Activated naive CD4-positive, alpha-beta T cell treated with Interleukin-2 at 50 U/mL for 16 hours (primary cell): ENCODE data around the gene AP3D1.
"Not testable (repeated sequence)": the region's sequence is repeated elsewhere in the genome, so short reads cannot be mapped to it uniquely, and the experiment has no call there.

Experiments
- DNase-seq: peaks from one replicate; pipeline ENCODE4 v3.0.0-alpha.2; 2020

The AP3D1 gene

DNA sequence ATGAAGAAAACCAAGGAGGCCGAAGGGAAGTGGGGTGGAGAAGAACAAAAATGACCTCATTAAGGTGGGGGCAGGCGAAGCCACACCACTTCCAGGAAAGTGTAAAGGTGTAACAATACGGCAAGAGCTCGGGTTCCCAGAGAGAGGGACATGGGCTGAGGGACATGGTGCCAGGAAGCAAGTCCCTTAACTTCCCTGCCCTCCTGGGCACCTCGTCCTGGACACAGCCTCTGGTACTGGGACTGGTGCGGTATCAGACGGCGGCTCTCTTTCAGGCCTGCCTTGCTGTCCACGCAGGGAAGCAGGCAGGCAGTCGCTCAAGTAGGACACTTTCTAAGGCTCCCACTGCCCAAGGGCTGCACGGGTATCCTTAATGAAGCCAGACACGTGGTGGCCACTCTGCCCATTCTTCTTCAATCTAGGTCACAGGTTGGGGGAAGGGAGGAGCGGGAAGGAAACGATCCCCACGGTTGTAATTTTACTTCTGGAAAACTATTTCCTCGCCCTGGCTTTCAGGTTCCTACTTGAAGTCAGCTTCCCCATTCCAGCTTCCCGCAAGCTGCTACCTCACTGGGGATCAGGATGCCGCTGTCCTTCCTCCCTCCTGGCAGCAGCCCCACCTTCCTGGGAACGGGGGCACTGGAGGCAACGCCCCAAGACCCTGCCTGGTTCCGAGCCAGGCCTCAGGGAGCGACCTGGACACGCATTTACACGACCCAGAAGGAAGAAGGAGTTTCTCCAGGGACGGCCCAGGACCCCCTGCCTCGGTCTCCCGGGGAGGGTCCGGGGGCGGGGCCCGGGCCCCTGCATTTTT lies 1.2 kb downstream of the AP3D1 start:
- DNase-seq = no peak

DNA sequence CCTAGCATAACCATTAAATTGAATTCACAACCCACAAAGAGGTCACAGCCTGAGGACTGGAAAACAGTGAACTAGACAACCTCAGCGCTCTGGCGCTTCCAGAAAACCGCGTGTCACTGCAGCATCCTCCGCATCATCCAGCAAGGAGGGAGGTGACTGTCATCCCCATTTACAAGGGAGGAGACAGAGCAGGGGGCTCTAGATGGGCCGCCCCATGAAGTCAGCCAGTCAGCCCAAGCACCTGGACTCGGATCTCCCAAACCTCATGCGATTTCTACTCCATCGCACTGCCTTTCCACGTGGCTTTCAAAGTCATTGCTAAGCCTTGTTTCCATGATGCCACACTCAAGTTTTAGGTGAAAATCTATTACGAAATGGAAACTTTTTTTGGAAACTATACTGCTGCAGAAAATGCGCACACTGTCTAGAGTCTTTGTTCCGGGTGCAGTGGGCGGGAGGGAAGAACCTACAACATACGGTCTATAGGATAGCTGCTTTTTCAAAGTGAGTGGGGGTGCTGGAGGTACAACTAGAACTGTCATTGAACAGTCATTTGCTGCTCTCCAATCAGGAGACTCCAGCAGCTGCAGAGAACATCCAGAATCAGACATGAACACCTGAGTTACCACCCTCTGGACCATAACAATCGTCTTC lies 2.8 kb downstream of the AP3D1 start:
- peak; percentile 54 for DNase-seq

DNA sequence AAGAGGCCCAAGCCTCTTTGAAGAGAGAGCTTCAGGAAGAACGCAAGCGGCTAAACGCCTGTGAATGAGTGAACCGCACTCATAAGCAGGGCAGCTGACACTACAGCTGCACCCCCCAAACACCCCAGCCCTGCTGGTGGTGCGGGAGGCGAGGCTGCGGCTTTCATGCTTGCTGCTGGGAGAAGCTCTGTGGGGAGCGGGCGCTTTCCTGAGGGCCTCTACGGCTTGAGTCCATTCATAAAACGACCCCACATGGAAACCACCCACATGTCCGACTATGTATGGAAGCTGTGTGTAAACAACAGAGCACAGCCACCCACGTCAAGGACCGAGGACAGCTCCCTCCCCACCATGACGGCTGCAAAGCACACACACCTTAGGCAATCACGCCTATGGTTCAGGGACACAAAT lies 5.5 kb downstream of the AP3D1 start:
- DNase-seq = no peak

DNA sequence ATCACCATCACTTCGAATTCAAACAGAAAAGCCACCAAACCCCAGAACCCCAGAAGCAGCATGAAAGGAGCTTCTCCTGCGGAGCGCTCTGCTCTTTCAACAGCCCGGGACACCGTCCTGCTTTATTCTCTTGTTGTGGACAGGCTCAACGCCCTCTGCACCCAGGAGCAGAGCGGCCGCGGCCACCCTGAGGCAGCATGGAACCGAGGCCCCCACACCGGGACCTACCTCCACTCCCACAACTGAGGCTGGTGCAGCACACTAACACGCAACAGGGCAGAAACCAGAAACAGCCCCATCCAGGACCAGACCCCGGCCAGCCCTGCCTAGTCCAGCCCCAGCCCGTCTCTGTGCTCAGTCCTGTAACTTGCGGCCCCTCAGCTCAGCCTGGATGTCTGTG lies 7.2 kb downstream of the AP3D1 start:
- DNase-seq = no peak

DNA sequence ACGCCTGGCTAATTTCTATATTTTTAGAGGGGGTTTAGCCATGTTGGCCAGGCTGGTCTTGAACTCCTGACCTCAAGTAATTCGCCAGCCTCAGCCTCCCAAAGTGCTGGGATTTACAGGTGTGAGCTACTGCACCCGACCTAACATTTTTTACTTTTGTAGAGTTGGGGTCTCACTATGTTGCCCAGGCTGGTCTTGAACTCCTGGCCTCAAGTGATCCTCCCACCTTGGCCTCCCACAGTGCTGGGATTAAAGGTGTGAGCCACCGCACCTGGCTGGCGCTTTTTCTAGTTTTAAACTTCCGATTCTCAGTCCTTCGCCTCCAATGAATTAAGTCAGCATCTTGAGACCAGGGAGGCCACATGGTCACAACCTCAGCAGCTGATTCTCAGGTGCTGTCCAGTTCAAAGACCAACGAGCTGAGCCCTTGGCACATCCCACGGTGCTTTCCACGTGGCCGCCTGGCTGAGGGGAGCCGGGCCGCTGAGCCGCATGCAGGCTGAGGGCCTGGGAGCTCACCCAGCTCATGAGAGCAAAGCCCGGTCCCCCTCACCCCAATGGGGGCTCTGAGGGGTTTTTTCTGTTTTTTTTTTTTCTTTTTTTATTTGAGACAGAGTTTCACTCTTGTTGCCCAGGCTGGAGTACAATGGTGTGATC lies 9.1 kb downstream of the AP3D1 start:
- DNase-seq = no peak

DNA sequence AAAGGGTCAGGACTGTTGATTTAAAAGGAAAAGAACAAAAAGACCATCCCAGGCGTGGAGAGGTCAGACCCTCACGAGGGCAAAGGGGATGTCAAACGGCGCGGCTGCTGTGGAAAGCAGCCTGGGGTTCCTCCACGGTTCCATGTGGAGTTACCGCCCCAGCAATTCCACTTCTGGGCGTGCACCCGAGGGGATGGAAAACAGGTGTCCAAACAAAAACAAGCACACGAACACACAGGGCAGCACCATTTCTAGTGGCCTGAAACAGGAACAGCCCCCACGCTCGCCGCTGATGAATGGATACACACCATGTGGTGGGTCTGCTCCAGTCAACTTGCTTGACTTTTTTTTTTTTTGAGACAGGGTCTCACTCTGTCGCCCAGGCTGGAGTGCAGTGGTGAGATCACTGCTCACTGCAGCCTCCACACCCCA lies 11.2 kb downstream of the AP3D1 start:
- DNase-seq = no peak

DNA sequence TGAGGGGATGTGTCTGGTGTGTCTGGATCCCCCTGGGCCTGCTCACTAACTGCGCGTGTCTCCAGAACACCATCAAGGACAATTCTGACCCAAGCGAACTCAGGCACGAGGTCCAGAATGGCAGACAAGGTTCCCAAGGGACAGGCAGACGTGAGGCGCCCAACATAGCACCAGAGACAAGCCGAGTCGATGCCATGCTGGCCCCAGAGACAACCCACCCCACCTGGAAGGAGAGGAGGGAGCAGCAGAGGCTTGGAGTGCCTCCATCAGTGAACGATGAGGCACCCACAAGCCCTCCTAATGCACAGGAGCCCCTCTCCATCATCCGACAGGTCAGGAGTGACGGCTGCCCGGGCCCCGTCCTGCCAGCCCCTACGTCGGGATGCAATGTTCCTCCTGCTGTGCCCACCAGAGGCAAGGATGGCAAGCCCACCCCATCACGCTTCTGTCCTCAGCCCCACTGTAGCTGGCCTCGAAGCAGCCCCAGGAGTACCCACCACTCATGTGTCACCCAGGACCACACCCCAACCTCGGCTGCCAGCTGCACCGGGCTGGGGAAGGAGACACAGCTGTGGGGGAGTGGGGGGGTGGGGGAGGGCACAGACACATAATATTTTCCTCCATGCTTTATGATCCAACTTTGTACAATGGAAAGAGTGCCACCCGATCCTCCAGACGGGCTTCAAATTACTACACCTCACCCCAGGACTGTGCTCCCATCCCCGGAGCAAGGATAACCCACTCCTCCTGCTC lies 11.8 kb downstream of the AP3D1 start:
- no peak for DNase-seq

DNA sequence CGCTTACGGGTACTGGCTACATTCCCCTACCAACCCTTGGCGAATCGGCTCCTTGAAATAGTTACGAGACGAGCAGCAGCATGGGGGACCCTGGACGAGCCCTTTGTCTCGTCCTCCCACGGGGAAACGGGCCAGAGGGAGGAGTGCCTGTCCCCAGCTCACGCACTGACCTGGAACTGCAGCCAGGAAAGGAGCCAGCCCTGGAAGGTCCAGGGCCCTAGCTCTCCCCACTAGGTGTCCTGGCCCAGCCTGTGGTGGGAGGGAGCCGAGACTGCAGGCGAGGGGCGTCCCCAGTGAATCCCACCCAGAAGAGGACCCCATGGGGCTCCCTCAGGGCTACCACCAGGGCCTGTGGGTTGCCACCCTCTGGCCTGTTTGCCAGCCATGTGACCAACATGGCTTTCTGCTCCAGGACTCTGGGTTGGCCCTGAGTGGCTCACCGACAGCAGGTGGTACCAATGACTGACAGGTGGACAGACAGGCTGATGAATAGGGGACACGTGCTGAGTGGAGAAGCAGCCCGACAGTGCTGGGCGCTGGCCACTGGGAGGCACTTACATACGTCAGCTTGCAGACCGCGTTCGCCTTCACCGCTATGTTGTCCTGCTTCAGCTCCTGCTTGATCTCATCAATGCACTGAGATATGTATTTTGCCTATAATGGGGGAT lies 13.2 kb downstream of the AP3D1 start:
- no peak for DNase-seq

DNA sequence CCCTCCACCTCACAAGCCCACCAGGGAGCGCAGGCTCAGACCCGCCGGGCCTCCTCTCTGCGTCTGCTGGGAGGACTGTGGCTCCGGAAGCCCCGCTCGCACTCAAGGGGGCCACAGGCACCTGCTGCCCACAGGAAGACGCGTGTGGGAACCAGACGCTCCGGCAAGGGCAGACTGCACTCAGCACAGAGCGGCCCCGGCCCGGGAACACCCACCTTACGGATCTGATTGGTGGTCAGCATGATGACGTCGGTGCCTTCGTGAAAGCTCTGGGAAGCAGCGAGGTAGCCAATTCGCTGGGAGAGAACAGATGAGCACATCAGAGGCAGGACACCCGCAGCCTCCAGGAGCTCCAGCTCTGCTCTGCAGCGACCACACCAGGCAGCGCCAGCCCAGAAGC lies 14.6 kb downstream of the AP3D1 start:
- no peak for DNase-seq

DNA sequence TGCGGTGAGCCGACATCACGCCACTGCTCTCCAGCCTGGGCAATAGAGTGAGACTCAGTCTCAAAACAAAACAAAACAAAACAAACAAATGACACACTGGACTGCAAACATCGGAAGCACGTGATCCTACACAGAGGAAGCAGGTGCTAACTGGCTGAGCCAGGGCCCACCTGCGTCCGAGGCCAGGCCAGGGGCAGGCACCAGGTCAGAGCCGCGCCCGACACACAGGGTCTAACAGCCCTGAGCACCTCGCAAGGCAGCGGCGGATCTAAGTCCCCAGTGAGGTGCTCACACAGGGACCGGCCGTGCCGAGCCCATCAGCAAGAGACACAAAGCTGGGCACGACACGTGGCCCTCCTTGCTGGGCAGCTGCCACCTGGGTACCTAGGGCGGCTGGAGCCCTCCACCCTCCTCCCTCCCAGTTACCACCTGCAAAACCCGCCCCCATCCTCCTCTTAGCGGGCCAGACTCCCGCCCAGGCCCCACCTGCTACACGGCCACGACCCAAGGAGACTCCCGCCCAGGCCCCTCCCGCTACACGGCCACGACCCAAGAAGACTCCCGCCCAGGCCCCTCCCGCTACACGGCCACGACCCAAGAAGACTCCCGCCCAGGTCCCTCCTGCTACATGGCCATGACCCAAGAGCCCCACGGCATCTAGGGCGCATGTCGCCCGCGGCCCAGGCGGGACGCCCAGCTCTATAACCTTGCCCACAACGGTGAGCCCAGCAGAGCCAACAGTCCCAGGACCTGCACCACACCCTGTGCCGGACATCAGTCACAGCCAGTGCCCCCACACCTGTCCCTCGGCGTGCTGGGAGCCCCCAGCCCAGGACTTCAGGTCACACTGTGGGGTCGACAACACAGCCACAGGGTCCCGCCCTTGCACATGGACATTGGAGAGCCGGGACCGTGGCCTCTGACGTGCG lies 15.6 kb downstream of the AP3D1 start:
- no peak for DNase-seq

DNA sequence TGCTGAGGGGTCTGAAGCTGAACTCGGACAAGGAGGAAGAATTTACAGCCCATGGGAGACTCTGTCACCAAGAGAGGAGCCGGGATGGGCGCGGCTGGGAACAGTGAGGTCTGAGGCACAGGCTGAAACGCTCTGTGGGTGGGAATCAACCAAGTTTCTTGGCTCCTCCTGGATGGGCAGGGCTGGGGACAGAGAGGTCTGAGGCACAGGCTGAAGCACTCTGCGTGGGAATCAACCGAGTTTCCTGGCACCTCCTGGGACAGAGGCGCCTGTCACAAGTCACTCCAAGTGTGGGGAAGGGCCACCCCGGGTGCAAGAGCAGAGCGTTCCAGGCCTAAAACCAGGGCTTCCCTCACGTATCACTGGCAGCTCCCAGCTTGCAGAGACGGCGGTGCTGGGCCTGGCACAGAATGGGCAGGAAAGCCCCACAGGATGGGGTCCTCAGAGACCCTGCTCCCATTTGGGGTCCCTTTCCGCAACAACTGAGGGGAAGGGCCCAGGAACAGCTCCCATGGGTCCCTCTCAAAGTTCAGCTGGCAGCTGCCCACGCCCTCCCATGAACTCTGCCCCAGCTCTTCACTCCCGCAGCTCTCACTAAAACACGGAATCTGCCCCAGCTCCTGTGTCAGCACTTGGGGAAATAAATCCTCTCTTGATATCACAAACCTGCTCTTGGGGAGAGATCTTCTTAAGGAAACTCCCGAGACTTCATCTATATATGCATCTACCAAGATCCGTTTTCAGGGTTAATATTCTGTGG lies 18.5 kb downstream of the AP3D1 start:
- no peak for DNase-seq

DNA sequence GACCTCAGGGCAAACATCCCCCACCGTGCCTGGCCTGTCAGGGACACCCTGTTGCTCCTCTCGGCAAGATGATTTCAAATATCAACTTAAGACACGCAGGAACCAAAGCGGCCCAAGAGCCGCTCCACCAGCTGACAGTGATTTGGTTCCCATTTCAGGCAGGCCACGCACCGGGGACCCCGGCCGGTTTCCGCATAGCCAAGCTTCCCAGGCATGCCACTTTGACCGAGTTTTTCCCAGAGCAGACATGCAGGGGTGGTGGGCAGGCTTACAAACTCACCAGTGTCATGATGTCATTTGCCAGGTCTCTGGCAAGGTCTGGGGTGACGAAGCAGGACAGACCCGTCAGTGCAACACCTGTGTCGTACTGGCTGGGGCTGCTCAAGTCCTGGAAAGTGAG lies 19.2 kb downstream of the AP3D1 start:
- DNase-seq = no peak

DNA sequence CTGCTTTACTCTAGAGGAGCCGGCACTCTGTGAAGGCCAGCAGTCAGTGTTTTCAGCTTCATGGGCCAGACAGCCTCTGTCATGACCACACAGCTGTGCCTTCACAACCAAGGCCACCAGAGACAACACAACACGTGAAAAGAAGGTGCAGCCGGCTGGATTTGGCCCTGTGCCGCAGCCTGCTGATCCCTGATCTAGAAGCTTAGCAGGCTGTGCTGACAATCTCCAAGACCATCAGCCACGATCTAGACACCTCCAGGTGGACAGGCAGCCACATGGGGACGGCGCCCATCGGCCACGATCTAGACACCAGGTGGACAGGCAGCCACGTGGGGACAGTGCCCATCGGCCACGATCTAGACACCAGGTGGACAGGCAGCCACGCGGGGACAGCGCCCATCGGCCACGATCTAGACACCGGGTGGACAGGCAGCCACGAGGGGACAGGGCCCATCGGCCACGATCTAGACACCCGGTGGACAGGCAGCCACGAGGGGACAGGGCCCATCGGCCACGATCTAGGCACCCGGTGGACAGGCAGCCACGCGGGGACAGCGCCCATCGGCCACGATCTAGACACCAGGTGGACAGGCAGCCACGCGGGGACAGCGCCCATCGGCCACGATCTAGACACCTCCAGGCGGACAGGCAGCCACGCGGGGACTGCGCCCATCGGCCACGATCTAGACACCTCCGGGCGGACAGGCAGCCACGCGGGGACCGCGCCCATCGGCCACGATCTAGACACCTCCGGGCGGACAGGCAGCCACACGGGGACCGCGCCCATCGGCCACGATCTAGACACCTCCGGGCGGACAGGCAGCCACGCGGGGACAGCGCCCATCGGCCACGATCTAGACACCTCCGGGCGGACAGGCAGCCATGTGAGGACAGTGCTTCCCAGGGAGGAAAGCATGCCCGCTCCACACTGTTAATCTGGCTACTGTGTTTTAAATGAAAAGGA lies 20.1 kb downstream of the AP3D1 start:
- DNase-seq = not testable (repeated sequence)

DNA sequence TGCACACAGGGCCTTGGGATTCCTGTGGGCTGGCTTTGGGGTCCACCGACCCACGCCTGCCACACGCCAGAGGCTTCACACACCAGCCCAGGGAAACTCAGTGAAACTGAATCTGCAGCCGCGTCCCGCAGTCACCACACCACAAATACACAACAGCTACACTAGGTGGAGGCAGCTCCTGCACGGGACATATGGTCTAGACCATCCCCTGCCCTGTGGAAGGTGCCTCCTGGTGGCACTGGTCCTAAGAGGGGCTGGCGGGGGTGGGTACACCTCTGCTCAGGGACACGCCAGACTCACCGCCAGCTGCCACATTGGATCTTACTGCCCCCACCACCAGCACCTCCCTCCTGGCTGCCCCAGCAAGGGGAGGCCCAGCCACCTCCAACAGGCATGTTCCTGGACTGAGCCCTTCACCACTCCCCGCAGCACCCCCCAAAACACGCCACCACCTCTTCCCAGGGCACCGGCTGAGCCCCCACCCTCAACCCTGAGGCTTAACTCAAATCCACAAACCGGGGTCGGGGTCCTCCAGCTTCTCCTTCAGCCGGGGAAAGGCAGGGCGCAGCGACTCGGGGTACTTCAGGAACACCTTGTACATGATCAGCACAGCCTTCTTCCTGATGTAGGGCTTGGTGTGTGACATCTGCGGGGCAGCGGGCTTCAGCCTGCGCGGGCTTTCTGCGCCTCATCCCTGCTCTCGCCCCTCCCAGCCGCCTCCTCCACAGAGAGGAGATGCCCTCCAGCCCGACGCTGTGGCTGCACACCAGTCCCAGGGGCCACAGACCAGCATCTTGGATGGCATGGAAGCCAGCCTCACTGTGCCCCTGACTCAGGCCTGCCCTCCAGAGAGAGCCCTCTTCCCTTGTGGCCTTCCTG lies 21.2 kb downstream of the AP3D1 start:
- no peak for DNase-seq

DNA sequence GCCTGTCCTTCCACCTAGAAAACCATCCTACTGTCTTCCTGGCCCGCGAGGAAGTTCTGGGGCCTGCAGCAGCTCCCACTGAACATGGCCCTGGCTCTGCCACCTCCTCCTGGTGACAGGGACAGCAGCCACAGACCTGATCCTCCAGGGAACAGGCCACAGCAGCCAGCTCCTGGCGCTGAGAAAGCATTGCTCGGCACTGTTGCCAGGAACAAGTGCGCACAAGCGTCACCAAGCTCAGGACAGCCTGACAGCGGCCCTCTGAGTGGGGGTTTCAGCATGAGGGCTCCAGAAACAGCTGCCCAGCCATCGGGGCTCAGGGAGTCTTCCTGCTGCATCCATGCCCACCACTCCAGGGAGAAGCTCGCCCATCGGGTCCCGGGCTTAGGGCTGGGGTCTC lies 21.9 kb downstream of the AP3D1 start:
- no peak for DNase-seq

DNA sequence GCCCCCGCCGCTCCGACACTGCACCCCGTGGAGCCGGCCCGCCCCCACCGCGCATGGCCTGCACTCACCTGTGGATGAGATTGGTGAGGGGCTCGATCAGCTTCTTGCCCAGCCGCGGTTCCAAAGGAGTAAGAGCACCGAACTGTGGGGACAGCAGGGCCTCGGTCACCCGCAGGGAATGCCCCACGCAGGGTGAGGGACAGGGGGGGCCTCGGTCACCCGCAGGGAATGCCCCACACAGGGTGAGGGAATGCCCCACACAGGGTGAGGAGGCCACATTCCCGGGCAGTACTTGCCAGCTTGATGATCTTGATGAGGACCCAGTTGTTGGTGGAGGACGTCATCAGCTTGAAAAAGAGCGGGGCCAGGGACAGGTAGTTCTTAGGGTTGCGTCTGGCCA lies 22.3 kb downstream of the AP3D1 start:
- no peak for DNase-seq

DNA sequence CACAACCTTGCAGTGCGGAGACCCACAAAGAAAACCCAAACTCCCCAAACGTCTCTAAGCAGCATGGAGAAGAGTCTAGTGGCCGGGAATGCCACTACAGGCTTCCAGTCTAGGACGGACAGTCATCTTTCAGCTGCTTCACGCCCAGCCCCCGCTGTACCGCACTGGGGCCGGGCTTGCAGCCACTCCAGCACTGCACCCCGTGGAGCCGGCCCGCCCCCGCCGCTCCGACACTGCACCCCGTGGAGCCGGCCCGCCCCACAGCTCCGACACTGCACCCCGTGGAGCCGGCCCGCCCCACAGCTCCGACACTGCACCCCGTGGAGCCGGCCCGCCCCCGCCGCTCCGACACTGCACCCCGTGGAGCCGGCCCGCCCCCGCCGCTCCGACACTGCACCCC lies 23.1 kb downstream of the AP3D1 start:
- DNase-seq = not testable (repeated sequence)

DNA sequence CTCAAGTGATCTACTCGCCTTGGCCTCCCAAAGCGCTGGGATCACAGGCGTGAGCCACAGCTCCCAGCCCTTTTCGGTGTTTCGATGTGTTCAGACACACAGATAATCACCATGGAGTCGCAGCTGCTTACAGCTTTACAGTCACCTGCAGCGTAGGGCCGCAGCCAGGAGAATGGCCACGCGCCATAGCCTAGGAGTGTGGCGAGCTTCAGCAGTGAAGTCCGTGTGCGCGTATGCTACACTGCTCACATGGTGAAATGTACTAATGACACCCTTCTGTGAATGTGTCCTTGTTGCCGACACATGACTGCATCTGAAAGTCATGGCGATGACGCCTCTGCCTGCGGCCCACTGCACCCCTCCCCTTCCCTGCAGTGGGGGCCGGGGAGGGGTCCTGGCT lies 23.6 kb downstream of the AP3D1 start:
- DNase-seq = no peak
